ENCODE results near the gene LMOD1. TPM values are rescaled to one million over a fixed set of nuclear protein-coding genes. Genes with fewer than 3 reads are reported as not detected.
A peak's percentile ranks its signal among the peaks of the same experiment; 100 is the strongest.
"Not testable (repeated sequence)": the region's sequence is repeated elsewhere in the genome, so short reads cannot be mapped to it uniquely, and the experiment has no call there.

LMOD1 gene
- total RNA-seq, 1 donor = 14.5 TPM

DNA sequence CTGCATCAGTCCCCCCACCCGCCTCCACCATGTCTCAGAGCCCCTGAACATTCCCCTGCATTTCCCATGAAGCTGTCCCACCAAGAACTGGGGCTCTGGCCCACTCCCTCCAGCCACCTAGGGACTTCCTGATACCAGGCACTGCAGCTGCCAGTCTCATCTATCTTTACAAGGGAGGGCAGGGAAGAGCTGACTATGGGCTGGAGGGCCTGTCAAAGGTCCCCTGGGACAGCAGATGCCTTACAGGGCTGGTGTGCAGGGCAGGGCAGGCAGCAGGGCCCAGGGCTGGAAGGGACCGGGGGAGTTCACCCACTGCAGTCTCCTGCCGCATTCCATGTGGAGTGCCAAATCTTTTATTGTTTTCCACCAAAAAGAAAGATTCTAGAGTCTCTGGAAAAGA lies 40.0 kb downstream of the LMOD1 start:
- TF ChIP-seq, protein P1, sequence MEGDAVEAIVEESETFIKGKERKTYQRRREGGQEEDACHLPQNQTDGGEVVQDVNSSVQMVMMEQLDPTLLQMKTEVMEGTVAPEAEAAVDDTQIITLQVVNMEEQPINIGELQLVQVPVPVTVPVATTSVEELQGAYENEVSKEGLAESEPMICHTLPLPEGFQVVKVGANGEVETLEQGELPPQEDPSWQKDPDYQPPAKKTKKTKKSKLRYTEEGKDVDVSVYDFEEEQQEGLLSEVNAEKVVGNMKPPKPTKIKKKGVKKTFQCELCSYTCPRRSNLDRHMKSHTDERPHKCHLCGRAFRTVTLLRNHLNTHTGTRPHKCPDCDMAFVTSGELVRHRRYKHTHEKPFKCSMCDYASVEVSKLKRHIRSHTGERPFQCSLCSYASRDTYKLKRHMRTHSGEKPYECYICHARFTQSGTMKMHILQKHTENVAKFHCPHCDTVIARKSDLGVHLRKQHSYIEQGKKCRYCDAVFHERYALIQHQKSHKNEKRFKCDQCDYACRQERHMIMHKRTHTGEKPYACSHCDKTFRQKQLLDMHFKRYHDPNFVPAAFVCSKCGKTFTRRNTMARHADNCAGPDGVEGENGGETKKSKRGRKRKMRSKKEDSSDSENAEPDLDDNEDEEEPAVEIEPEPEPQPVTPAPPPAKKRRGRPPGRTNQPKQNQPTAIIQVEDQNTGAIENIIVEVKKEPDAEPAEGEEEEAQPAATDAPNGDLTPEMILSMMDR (IDR thresholded peaks at IDR 0.05; ENCODE audit: insufficient read depth, low read length) = no peak
- no peak for DNase-seq (ENCODE audit: low read depth)
- H3K4me3 ChIP-seq (ENCODE audit: low read depth, low read length) = no peak overlapping the region

DNA sequence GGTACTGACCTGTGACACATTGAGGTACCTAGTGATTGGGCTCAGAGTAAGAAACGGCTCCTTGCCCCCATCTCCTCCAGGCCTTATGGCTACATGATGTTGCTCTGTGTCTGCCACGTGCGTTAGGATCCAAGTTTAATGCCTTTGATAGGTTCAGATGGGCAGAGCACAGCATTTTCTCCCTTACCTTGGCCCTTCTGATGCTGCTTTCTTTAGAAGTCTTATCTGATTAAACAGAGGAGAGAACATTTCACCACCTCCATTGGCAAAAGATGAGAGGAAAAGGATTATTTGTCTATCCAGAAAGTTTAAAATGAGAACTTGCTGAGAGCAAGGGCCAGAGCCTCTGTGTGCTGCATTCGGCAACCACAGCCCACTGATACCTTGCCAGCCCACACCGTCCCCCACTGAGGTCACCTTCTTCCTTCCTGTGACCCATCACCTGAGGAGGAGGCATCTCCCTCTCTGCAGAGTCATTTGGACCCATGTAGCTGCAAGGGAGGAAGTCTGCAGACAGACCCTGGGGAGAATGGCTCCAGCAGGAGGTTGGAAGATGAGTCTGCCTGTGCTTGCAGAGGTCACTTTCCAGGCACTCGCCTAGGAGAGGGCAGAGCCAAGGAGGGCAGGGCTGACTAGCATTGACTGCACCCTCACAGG lies 41.0 kb downstream of the LMOD1 start:
- TF ChIP-seq, protein P1 (IDR thresholded peaks at IDR 0.05; ENCODE audit: insufficient read depth, low read length) = no peak
- no peak for DNase-seq (ENCODE audit: low read depth)
- H3K4me3 ChIP-seq (ENCODE audit: low read depth, low read length) = no peak overlapping the region

GRCh38 chr1:201904579-201904978 lies 41.8 kb downstream of the LMOD1 start:
- no peak overlapping the region for H3K4me3 ChIP-seq (ENCODE audit: low read depth, low read length)
- DNase-seq (ENCODE audit: low read depth) = peak; percentile 88
- TF ChIP-seq, protein P1 (IDR thresholded peaks at IDR 0.05; ENCODE audit: insufficient read depth, low read length) = no peak

GRCh38 chr1:201903135-201903534 lies 43.2 kb downstream of the LMOD1 start:
- DNase-seq (ENCODE audit: low read depth) = peak; percentile 74
- TF ChIP-seq, protein P1 (IDR thresholded peaks at IDR 0.05; ENCODE audit: insufficient read depth, low read length) = no peak
- H3K4me3 ChIP-seq (ENCODE audit: low read depth, low read length) = no peak overlapping the region

- DNase-seq (ENCODE audit: low read depth) = peak; percentile 57
- TF ChIP-seq, protein P1 (IDR thresholded peaks at IDR 0.05; ENCODE audit: insufficient read depth, low read length) = no peak
- no peak overlapping the region for H3K4me3 ChIP-seq (ENCODE audit: low read depth, low read length)
Measured at GRCh38 chr1:201902198-201902597, 44.1 kb downstream of the LMOD1 start.

DNA sequence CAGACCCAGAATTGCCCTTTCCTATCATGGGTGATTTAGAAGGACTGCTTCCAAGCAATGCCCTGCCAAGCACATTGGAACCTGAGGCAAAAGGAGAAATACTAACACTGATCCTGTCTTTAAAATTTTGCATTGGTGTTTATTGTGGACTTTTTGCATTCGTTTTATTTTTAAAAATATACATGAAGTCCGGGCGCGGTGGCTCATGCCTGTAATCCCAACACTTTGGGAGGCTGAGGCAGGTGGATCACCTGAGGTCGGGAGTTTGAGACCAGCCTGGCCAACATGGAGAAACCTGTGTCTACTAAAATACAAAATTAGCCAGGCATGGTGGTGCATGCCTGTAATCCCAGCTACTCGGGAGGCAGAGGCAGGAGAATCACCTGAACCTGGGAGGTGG lies 45.3 kb downstream of the LMOD1 start:
- not testable (repeated sequence) for H3K4me3 ChIP-seq (ENCODE audit: low read depth, low read length)

GRCh38 chr1:201900476-201900875 lies 45.9 kb downstream of the LMOD1 start:
- TF ChIP-seq, protein P1 (IDR thresholded peaks at IDR 0.05; ENCODE audit: insufficient read depth, low read length) = no peak
- H3K4me3 ChIP-seq (ENCODE audit: low read depth, low read length) = no peak overlapping the region
- no peak for DNase-seq (ENCODE audit: low read depth)

More for the DNA sequence above, 45.3 kb downstream of the LMOD1 start:
- DNase-seq (ENCODE audit: low read depth) = not testable (repeated sequence)
